ENCODE data around the gene PITPNC1.
"Not testable (repeated sequence)": the region's sequence is repeated elsewhere in the genome, so short reads cannot be mapped to it uniquely, and the experiment has no call there.

The PITPNC1 gene

GRCh38 chr17:67727152-67728039, 350.3 kb downstream of the PITPNC1 start:
- not testable (repeated sequence) for DNase-seq (ENCODE audit: extremely low spot score, insufficient read length, low read depth)

GRCh38 chr17:67729903-67730302, 352.8 kb downstream of the PITPNC1 start:
- FAIRE-seq (no peak), DNase-seq (ENCODE audit: extremely low spot score, insufficient read length, low read depth) (no peak)

More at GRCh38 chr17:67727152-67728039, 350.3 kb downstream of the PITPNC1 start:
- not testable (repeated sequence) for FAIRE-seq

GRCh38 chr17:67730731-67731130, 353.6 kb downstream of the PITPNC1 start:
- FAIRE-seq (no peak), DNase-seq (ENCODE audit: extremely low spot score, insufficient read length, low read depth) (no peak)

- FAIRE-seq, result no peak
- no peak for DNase-seq (ENCODE audit: extremely low spot score, insufficient read length, low read depth)
Measured at GRCh38 chr17:67733449-67733848, 356.4 kb downstream of the PITPNC1 start.

GRCh38 chr17:67737145-67737544, 360.1 kb downstream of the PITPNC1 start:
- DNase-seq (ENCODE audit: extremely low spot score, insufficient read length, low read depth), result no peak
- FAIRE-seq, result no peak

- FAIRE-seq, result no peak
- no peak for DNase-seq (ENCODE audit: extremely low spot score, insufficient read length, low read depth)
Measured at GRCh38 chr17:67742025-67742424, 364.9 kb downstream of the PITPNC1 start.

Measured in GM18507 (cell line).